Endodermal cell (in vitro differentiated cells): Measurements from ENCODE around the gene TPRA1. TPM values are rescaled to one million over a fixed set of nuclear protein-coding genes. Genes with fewer than 3 reads are reported as not detected.

ENCODE experiments used
- DNase-seq: peaks from one replicate; pipeline ENCODE4 v3.0.0-alpha.2; 2017
- H3K27ac ChIP-seq: 2 replicates; pipeline ENCODE4 v1.5.1; 2013; ENCODE audit warnings: mild to moderate bottlenecking, low read depth, low read length, moderate library complexity
- H3K27me3 ChIP-seq: 2 replicates; pipeline ENCODE4 v1.6.1; 2013; ENCODE audit warnings: mild to moderate bottlenecking, low read length, moderate library complexity; ENCODE audit not compliant: insufficient read depth, control insufficient read depth, poor library complexity, severe bottlenecking
- H3K36me3 ChIP-seq: 2 replicates; pipeline ENCODE4 v1.7.0; 2013; ENCODE audit warnings: mild to moderate bottlenecking, low read length, moderate library complexity; ENCODE audit not compliant: control insufficient read depth, insufficient read depth
- H3K4me1 ChIP-seq: one replicate; pipeline ENCODE4 v1.7.0; 2013; ENCODE audit warnings: low read length; ENCODE audit not compliant: control insufficient read depth, insufficient read depth
- H3K4me3 ChIP-seq: 2 replicates; pipeline ENCODE4 v1.5.1; 2013; ENCODE audit warnings: mild to moderate bottlenecking, low read length, moderate library complexity
- H3K9ac ChIP-seq: 2 replicates; pipeline ENCODE4 v1.6.1; 2013; ENCODE audit warnings: mild to moderate bottlenecking, low read length, moderate library complexity; ENCODE audit not compliant: poor library complexity, severe bottlenecking; ENCODE audit errors: extremely low read depth
- H3K9me3 ChIP-seq: 2 replicates; pipeline ENCODE4 v1.6.1; 2013; ENCODE audit warnings: mild to moderate bottlenecking, low read length, moderate library complexity; ENCODE audit not compliant: control insufficient read depth
- H3K27ac Mint-ChIP-seq: 2 replicates; pipeline ENCODE4 v1.8.0; 2020; ENCODE audit warnings: mixed read lengths
- H3K27me3 Mint-ChIP-seq: 2 replicates; pipeline ENCODE4 v1.8.0; 2021; ENCODE audit warnings: mild to moderate bottlenecking, mixed read lengths; ENCODE audit not compliant: insufficient read depth
- H3K36me3 Mint-ChIP-seq: 2 replicates; pipeline ENCODE4 v1.8.0; 2020; ENCODE audit warnings: low read depth, mixed read lengths
- H3K4me1 Mint-ChIP-seq: 2 replicates; pipeline ENCODE4 v1.8.0; 2020; ENCODE audit warnings: mixed read lengths
- H3K4me3 Mint-ChIP-seq: 2 replicates; pipeline ENCODE4 v1.8.0; 2020; ENCODE audit warnings: mild to moderate bottlenecking, moderate library complexity, mixed read lengths
- H3K9me3 Mint-ChIP-seq: 2 replicates; pipeline ENCODE4 v1.8.0; 2020; ENCODE audit warnings: mild to moderate bottlenecking, mixed read lengths
- WGBS, 2 experiments: methylation state at CpG; one replicate each; pipeline versions ENCODE4 v1.1.5 to v1.1.7; 2013; ENCODE audit warnings: missing lambda C conversion rate in 2 of 2, mixed read lengths in 1 of 2; ENCODE audit not compliant: insufficient coverage in 1 of 2, insufficient read length in 1 of 2; 5-methylcytosine and 5-hydroxymethylcytosine counted together
- total RNA-seq, 2 donors: library from RNA; stranded (reverse); fragmentation: NEBNext Ultra II Directional in 1 of 2; extraction: Animal tissue kit (Norgen Biotek cat#: 25700) in 1 of 2; gene quantifications; 2 replicates in 1 of 2; 3 replicates in 1 of 2; pipeline ENCODE4 v1.2.1, GENCODE V29; 2021
- TF ChIP-seq, protein P1 (sequence below): fragments of 200-600 bp; sonication (generic); conservative IDR thresholded peaks from 2 replicates; pipeline ENCODE4 v1.5.0; 2021; ENCODE audit warnings: antibody characterized with exemption, mild to moderate bottlenecking

TPRA1 gene
- total RNA-seq, 2 donors from 2014 or later = 22.9 TPM

DNA sequence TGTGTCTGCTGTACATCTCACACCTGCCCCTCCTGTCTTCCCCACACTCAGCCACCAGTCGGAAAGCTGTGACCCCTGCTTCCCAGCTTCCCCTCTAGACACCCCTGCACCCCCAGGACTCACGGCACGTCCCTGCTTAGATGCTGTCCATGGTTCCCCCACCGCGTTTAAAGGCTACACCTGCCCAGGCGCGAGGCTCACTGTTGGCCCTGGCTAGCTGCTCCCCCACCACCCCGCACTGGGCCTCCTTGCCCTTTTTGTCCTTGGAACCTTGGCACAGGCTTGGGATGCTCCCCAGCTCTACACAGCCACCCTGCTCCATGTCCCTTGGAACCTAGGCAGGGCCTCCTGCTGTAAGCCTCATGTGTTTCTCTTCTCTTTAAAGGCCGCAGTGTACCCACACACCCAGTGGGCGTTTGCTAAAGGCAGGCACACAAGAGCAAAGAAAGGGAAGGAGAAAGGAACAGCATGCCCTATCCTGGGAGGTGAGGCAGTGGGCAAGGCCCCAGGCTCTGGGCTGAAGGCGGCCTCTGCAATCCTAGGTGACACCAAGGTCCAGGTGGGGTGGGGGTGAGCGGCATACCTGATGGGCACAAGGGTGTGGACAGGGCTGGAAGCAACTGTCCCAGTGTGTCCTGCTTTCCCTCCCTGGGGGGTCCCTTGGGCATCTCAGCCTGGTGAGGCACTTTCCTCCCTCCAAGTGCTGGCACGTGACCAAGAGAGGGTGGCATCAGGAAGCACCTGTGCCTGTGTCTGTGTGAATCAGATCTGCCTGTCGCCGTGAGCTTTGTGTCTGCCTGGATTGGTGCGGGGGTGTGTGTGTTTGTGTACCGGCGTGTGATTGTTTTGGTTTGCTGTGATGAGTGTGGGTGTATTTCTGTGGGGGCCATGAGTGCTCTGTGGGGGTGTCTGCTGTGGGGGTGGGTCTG is 54.4 kb downstream of the TPRA1 start:
- Histone ChIP-seq H3K9me3 (no peaks in the 10 kb centered on the region), H3K27me3 (no peaks in the 10 kb centered on the region), H3K4me3 (no peak overlapping the region), H3K27ac (peak overlapping the region; percentile 77), H3K9ac (no peak overlapping the region), H3K4me1 (peaks cover 5% of the 10 kb centered on the region), H3K36me3 (no peaks in the 10 kb centered on the region)
- H3K4me3 Mint-ChIP-seq = no peak overlapping the region
- TF ChIP-seq, protein P1, sequence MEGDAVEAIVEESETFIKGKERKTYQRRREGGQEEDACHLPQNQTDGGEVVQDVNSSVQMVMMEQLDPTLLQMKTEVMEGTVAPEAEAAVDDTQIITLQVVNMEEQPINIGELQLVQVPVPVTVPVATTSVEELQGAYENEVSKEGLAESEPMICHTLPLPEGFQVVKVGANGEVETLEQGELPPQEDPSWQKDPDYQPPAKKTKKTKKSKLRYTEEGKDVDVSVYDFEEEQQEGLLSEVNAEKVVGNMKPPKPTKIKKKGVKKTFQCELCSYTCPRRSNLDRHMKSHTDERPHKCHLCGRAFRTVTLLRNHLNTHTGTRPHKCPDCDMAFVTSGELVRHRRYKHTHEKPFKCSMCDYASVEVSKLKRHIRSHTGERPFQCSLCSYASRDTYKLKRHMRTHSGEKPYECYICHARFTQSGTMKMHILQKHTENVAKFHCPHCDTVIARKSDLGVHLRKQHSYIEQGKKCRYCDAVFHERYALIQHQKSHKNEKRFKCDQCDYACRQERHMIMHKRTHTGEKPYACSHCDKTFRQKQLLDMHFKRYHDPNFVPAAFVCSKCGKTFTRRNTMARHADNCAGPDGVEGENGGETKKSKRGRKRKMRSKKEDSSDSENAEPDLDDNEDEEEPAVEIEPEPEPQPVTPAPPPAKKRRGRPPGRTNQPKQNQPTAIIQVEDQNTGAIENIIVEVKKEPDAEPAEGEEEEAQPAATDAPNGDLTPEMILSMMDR = no peak
- 91 to 94% methylated on average over 15 to 18 of the region's 18 CpGs for WGBS, 2 experiments
- H3K27me3 Mint-ChIP-seq = peaks cover 1% of the 10 kb centered on the region
- peak overlapping the region; percentile 2 for H3K27ac Mint-ChIP-seq
- H3K4me1 Mint-ChIP-seq = peaks cover 23% of the 10 kb centered on the region
- DNase-seq = no peak
- H3K36me3 Mint-ChIP-seq = no peaks in the 10 kb centered on the region
- no peaks in the 10 kb centered on the region for H3K9me3 Mint-ChIP-seq

DNA sequence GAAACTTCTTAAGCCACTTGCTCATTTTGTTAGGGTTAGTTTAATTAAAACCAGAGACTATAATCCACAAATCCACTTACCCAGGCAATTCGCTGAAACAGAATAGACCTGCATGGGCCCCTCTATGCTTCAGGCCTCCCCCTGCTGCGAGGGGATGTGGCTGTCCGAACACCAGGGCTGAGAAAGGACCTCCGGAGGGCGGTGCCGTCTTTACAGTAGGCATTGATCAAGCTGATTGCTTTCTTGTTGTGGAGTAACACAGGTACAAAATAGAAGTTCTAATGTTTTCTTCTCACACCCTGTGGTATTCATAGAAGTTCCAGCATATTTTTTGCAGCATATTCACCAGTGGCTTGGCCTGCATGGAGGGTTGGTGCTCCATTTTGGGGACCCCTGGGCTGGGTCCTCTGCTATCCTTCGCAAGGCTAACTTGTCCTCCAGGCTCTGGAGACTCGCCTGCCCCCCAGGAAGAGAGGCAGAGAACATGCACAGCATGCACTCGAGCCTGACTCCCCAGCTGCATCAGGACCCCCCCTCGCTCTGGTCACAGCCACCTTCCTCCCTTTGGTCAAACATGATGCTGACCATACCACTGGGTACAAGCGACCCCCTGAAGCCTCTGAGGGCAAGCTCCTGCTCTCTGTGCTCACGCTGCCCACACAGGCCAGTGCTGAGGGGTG is 55.3 kb downstream of the TPRA1 start:
- TF ChIP-seq, protein P1 = no peak
- H3K27ac Mint-ChIP-seq = no peak overlapping the region
- H3K9me3 Mint-ChIP-seq = peaks cover 4% of the 10 kb centered on the region
- Histone ChIP-seq H3K36me3 (no peaks in the 10 kb centered on the region), H3K27ac (no peak overlapping the region), H3K4me1 (peaks cover 5% of the 10 kb centered on the region), H3K9me3 (no peaks in the 10 kb centered on the region), H3K9ac (no peak overlapping the region), H3K4me3 (no peak overlapping the region), H3K27me3 (no peaks in the 10 kb centered on the region)
- H3K4me3 Mint-ChIP-seq = no peak overlapping the region
- peaks cover 23% of the 10 kb centered on the region for H3K4me1 Mint-ChIP-seq
- no peaks in the 10 kb centered on the region for H3K36me3 Mint-ChIP-seq
- peaks cover 1% of the 10 kb centered on the region for H3K27me3 Mint-ChIP-seq
- DNase-seq = no peak
- WGBS, 2 experiments = 89% methylated on average over 9 to 12 of the region's 12 CpGs

DNA sequence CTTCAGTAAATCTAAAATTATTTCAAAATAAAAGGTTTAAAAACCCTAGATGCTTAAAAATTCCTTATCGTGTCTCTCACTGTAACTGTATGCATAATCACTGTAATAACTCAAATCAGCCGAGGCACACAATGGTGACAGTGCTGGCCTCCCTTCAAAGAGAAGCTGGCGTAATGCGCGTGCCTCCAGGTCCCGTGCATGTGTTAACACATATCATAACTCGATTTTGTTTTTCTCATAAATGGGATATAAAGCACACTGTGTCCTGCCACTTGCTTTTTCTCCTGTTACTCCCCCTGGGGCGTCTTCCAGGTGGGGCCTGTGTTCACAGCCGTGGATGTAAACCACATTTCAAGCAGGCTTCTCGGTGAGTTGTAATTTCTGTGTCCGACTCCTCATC is 56.0 kb downstream of the TPRA1 start:
- no peak overlapping the region for H3K27ac Mint-ChIP-seq
- TF ChIP-seq, protein P1 = no peak
- Histone ChIP-seq H3K9ac (no peak overlapping the region), H3K27me3 (no peaks in the 10 kb centered on the region), H3K9me3 (no peaks in the 10 kb centered on the region), H3K4me3 (no peak overlapping the region), H3K4me1 (peaks cover 5% of the 10 kb centered on the region), H3K36me3 (no peaks in the 10 kb centered on the region), H3K27ac (no peak overlapping the region)
- no peaks in the 10 kb centered on the region for H3K36me3 Mint-ChIP-seq
- H3K4me3 Mint-ChIP-seq = no peak overlapping the region
- H3K4me1 Mint-ChIP-seq = peaks cover 23% of the 10 kb centered on the region
- 91 to 93% methylated on average over 8 to 11 of the region's 11 CpGs for WGBS, 2 experiments
- no peaks in the 10 kb centered on the region for H3K27me3 Mint-ChIP-seq
- peak; percentile 19 for DNase-seq
- peaks cover 7% of the 10 kb centered on the region for H3K9me3 Mint-ChIP-seq
